LNCAP (cell line): ENCODE data around the gene FBXL17.

Experiments used
- CTCF ChIP-seq: fragments of 450-650 bp; IDR thresholded peaks from 2 replicates; pipeline ENCODE4 v1.5.1; 2017; ENCODE audit warnings: mild to moderate bottlenecking

FBXL17 gene

GRCh38 chr5:108381350-108381953, 446 bp downstream of the FBXL17 start:
- TF ChIP-seq CTCF: no peak

GRCh38 chr5:108380531-108381349, 1.2 kb downstream of the FBXL17 start:
- TF ChIP-seq CTCF: no peak

GRCh38 chr5:108379722-108380530, 2.0 kb downstream of the FBXL17 start:
- no peak for TF ChIP-seq CTCF

- no peak for TF ChIP-seq CTCF
These were observed 6.1 kb downstream of the FBXL17 start for GRCh38 chr5:108375768-108376167.

GRCh38 chr5:108373426-108373825, 8.5 kb downstream of the FBXL17 start:
- no peak for TF ChIP-seq CTCF

GRCh38 chr5:108372369-108372768, 9.5 kb downstream of the FBXL17 start:
- TF ChIP-seq CTCF: no peak

GRCh38 chr5:108371263-108371662, 10.6 kb downstream of the FBXL17 start:
- no peak for TF ChIP-seq CTCF
